ENCODE results near the gene CFAP61.

Gene CFAP61

GRCh38 chr20:20089018-20089417 lies 36.7 kb downstream of the CFAP61 start:
- DNase-seq, result no peak
- no peak for TF ChIP-seq CTCF (IDR thresholded peaks at IDR 0.05; ENCODE audit: low read depth, low read length)
- no peak overlapping the region for H3K4me3 ChIP-seq (ENCODE audit: low read depth, low read length)
- H3K27me3 ChIP-seq (ENCODE audit: insufficient read depth, low read depth, severe bottlenecking), result no peaks in the 10 kb centered on the region
- no peaks in the 10 kb centered on the region for H3K9me3 ChIP-seq (ENCODE audit: severe bottlenecking)
- no peaks in the 10 kb centered on the region for H3K36me3 ChIP-seq
- H3K27ac ChIP-seq, result no peak overlapping the region

DNA sequence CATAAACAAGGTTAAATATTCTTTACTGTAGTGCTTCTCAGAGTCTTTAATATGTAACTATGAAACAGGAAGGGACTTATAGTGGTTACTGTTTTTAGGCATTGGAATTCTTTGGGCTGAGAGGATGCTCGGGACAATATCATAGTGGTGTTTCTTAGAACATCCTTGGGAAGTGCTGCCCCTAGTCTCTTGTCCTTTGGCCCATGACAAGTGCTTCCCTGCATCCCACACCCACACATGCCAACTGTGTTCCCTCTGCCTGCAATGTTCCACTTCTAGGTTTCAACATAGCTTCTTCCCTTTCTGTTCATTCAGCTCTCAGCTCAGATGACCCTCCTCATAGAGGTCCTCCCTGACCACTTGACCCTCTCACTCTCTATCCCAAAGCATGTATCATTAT lies 37.6 kb downstream of the CFAP61 start:
- DNase-seq, result no peak
- TF ChIP-seq CTCF (IDR thresholded peaks at IDR 0.05; ENCODE audit: low read depth, low read length), result no peak
- no peaks in the 10 kb centered on the region for H3K9me3 ChIP-seq (ENCODE audit: severe bottlenecking)
- no peak overlapping the region for H3K4me3 ChIP-seq (ENCODE audit: low read depth, low read length)
- H3K27ac ChIP-seq, result no peak overlapping the region
- H3K36me3 ChIP-seq, result no peaks in the 10 kb centered on the region
- no peaks in the 10 kb centered on the region for H3K27me3 ChIP-seq (ENCODE audit: insufficient read depth, low read depth, severe bottlenecking)

GRCh38 chr20:20092827-20093226 lies 40.5 kb downstream of the CFAP61 start:
- no peak overlapping the region for H3K27ac ChIP-seq
- H3K4me3 ChIP-seq (ENCODE audit: low read depth, low read length), result no peak overlapping the region
- no peak for TF ChIP-seq CTCF (IDR thresholded peaks at IDR 0.05; ENCODE audit: low read depth, low read length)
- H3K36me3 ChIP-seq, result no peaks in the 10 kb centered on the region
- H3K27me3 ChIP-seq (ENCODE audit: insufficient read depth, low read depth, severe bottlenecking), result no peaks in the 10 kb centered on the region
- no peaks in the 10 kb centered on the region for H3K9me3 ChIP-seq (ENCODE audit: severe bottlenecking)
- no peak for DNase-seq

GRCh38 chr20:20094410-20094809 lies 42.1 kb downstream of the CFAP61 start:
- no peak overlapping the region for H3K27ac ChIP-seq
- no peaks in the 10 kb centered on the region for H3K27me3 ChIP-seq (ENCODE audit: insufficient read depth, low read depth, severe bottlenecking)
- no peaks in the 10 kb centered on the region for H3K36me3 ChIP-seq
- no peak for DNase-seq
- H3K9me3 ChIP-seq (ENCODE audit: severe bottlenecking), result no peaks in the 10 kb centered on the region
- no peak for TF ChIP-seq CTCF (IDR thresholded peaks at IDR 0.05; ENCODE audit: low read depth, low read length)
- H3K4me3 ChIP-seq (ENCODE audit: low read depth, low read length), result no peak overlapping the region

DNA sequence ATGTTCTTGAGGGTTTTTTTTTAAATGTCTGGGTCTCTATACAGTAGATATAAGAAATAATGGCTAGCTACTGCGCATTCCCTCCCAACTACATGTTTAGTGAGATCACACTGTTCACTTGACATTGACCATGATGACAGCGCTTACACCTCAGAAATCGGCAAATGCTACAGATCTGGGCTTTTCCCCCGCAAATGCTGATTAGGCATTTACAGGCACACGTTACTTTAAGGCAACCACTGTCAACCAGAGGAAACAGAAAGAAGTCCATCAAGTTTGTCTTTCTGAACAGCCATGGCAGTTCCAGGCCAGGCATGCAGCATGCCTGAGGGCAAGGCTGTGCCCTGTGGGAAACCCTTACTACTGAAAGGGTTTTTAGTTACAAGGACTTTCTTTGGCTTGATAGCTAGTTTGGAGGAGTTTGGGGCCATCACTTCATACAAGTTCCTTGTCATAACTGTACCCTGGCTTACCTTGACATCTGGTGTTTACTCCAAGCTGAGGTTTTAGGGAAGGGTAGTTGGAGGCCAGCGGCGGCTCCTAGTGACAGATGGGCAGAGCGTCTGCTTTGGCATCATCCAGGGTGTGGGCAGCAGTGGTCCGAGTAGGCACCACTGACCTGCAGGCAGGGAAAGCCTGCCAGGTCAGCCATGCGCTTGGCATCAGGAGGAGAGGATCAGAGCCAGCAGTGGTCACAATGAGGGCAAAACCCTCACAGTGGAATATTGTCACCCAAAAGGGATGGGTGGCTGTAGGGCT lies 43.0 kb downstream of the CFAP61 start:
- no peak overlapping the region for H3K4me3 ChIP-seq (ENCODE audit: low read depth, low read length)
- no peaks in the 10 kb centered on the region for H3K9me3 ChIP-seq (ENCODE audit: severe bottlenecking)
- DNase-seq, result no peak
- H3K27me3 ChIP-seq (ENCODE audit: insufficient read depth, low read depth, severe bottlenecking), result no peaks in the 10 kb centered on the region
- H3K36me3 ChIP-seq, result no peaks in the 10 kb centered on the region
- no peak for TF ChIP-seq CTCF (IDR thresholded peaks at IDR 0.05; ENCODE audit: low read depth, low read length)
- no peak overlapping the region for H3K27ac ChIP-seq

GRCh38 chr20:20096421-20096820 lies 44.1 kb downstream of the CFAP61 start:
- no peak for DNase-seq
- TF ChIP-seq CTCF (IDR thresholded peaks at IDR 0.05; ENCODE audit: low read depth, low read length), result no peak
- Histone ChIP-seq H3K9me3 (ENCODE audit: severe bottlenecking) (no peaks in the 10 kb centered on the region), H3K27ac (no peak overlapping the region), H3K27me3 (ENCODE audit: insufficient read depth, low read depth, severe bottlenecking) (no peaks in the 10 kb centered on the region), H3K4me3 (ENCODE audit: low read depth, low read length) (no peak overlapping the region), H3K36me3 (no peaks in the 10 kb centered on the region)
